ENCODE data around the gene DGKH.

The DGKH gene, protein sequence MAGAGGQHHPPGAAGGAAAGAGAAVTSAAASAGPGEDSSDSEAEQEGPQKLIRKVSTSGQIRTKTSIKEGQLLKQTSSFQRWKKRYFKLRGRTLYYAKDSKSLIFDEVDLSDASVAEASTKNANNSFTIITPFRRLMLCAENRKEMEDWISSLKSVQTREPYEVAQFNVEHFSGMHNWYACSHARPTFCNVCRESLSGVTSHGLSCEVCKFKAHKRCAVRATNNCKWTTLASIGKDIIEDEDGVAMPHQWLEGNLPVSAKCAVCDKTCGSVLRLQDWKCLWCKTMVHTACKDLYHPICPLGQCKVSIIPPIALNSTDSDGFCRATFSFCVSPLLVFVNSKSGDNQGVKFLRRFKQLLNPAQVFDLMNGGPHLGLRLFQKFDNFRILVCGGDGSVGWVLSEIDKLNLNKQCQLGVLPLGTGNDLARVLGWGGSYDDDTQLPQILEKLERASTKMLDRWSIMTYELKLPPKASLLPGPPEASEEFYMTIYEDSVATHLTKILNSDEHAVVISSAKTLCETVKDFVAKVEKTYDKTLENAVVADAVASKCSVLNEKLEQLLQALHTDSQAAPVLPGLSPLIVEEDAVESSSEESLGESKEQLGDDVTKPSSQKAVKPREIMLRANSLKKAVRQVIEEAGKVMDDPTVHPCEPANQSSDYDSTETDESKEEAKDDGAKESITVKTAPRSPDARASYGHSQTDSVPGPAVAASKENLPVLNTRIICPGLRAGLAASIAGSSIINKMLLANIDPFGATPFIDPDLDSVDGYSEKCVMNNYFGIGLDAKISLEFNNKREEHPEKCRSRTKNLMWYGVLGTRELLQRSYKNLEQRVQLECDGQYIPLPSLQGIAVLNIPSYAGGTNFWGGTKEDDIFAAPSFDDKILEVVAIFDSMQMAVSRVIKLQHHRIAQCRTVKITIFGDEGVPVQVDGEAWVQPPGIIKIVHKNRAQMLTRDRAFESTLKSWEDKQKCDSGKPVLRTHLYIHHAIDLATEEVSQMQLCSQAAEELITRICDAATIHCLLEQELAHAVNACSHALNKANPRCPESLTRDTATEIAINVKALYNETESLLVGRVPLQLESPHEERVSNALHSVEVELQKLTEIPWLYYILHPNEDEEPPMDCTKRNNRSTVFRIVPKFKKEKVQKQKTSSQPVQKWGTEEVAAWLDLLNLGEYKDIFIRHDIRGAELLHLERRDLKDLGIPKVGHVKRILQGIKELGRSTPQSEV

DNA sequence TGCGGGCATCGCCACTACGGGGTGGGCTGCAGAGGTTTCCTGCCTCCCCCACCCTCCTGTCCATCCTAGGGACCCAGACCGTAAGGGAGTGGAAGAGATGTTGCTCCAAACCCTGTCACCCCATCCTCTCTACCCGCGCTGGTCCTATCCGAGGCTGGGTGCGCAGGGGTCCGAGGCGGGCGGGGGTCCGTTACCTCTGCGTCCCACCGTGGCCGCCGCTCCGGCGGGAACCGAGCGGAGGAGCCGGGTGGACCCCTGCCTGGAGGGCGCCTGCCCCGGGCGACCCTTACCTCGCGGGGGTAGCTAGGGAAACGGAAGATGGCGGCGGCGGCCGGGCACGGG, at the start of gene DGKH:
Gene DGKH (plus strand): TSS at position 307 of the 342 bp plus-strand sequence. CDS start 126 bp downstream, outside the sequence.
- no peak for DNase-seq

DNA sequence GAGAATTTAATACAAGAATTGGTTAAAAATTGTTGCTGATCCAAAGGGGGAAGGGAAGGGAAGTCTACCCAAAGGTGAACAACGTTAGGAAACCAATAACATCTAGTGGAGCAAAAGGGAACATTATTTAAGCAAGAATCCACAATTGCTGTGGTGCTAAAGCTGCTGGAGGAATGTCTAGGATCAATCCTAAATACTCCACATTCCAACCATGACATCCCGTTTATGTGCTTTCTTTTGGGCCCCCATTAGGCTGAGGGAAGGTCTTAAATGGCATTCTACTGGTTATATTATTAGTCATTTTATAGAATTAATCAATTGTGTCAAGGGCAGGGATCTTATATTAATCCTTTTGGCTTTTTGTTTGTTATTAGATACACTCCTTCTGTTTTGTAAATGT, 47.6 kb upstream of the DGKH start:
- no peak for DNase-seq

DNA sequence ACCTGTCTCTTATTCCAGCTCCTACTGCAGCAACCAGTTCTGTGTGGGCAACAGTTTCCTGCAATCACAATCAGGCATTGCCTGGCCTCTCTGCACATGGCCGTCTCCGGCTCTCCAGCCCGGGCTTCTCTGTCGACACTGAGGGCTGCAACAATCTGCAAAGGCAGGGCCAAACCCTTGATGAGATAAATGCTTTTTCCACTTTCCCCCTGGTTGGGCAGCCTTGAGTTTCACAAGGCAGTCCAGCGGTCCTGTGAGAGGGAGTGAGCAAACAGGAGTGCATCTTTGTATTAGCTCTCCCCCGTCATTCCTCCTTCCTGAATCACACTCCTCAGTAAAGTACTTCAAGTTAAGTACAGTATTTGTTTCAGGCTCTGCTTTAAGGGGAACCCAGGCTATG, 46.9 kb upstream of the DGKH start:
- DNase-seq = no peak

DNA sequence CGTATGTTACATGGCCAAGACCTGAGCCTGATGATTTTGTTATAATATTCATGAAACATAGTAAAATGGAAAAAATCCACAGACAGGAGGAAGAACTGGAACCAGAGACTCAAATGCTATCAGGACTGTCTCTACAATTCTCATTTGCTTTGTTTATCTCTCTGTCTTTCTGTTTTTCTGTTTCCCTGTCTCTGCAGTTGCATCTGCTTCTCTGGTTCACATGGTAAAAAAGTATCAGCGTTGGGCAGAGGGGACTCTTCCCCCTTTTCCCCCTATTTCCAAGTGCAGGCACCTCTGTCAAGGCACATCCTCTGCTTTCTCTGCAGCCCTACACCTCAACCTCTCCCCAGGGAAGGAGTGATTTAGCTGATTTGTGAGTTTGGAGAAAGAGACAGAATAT, 46.4 kb upstream of the DGKH start:
- DNase-seq = no peak

DNA sequence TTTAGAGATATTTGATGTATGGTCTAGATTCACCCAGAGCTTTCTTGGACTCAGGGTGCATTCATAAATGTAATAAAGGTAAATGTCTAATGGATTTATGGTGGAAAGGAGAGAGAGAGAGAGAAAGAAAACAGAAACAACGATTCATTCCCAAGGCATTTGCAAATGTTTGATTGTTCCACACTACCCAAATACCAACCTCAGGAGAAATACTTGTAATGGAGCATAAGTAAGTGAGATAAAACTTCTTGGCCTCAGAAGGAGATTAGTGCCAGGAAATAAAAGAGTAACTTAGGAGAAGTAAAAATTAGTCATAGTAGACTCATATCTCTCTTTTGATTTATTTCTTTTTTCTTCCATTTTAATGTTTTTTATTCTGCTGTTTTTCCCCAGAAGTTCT, 40.6 kb upstream of the DGKH start:
- no peak for DNase-seq

DNA sequence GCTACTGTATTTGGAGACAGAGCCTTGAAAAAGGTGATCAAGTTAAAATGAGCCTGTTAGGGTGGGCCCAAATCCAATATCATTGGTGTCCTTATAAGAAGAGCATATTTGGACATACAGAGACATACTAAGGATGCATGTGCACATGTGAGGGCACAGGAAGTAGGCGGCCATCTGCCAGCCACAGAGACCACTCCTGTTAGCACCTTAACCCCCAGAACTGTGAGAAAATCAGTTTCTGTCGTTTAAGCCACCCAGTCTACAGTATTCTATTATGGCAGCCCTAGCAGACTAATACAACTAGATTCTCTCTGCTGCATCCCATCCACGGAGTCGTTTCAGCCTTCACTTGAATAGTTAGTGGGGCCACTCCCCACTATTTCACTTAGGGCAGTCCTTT, 39.4 kb upstream of the DGKH start:
- DNase-seq = no peak

DNA sequence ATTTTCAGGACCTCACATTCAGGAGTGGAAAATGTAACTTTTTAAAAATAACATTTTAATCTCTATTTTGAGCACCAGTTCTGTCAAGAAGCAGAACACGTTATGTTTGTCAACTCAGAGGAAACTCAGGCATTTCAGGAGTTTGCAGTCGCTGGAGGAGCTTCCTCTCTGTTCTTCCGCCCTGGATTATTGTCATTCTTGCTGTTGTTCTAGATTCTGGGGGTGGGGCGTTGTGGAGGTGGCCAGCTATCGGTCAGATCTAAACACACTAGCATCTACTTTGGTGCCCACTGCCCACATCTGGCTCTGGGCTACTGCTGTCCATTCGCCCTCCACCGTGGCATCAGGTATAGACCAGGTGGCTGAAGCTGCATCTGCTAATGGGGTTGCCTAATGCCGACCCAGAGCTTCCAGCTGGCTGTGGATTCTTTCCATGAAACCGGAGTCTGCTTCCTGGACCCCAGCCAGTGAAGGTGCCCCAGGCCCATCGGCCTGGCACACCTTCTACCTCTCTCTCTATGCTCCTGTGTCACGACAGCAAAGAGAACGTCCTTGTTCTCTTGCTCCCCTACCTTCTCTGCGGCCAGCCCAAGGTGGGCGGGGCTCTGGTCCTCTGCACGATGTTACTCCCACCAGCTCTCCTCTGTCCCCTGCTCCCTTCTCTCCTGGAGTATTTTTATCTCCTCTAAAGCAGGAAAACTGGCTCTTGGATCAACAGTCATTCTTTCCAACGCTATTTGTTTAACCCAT, 36.7 kb upstream of the DGKH start:
- no peak for DNase-seq

DNA sequence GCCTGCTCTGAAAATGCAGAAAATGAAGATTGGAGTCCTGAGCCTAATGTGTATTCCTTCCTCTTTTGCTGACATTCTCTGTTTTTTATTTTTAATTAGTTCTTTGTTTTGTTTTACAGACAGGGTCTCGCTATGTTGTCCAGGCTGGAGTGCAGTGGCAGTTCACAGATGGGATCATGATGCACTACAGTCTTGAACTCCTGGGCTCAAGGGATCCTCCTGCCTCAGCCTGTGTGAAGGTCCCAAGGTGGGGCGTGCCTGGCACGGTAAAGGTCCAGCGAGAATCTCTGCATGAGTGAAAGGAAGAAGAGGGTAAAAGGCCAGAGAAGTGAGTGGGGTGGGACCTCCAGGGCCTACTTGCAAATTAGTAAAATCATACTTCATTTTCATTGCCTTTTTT, 34.3 kb upstream of the DGKH start:
- no peak for DNase-seq

DNA sequence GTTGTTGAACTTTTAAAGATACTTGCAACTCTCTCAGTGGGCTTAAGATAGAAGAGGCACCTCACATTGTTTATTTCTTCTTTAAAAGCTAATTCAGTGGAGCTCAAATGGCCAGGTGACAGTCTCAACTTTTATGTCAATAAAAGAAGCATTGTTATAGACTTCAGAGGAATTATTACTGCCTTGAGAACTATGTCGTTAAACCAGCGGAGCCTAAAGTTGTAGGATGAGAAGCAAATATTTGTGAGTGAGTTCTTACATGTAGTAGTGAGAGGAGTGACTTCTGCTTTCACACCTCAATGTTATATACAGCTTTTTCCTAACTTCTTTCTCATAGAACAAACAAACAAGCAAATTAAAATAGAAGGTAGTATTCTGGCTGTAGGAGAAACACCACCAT, 31.2 kb upstream of the DGKH start:
- DNase-seq = no peak

DNA sequence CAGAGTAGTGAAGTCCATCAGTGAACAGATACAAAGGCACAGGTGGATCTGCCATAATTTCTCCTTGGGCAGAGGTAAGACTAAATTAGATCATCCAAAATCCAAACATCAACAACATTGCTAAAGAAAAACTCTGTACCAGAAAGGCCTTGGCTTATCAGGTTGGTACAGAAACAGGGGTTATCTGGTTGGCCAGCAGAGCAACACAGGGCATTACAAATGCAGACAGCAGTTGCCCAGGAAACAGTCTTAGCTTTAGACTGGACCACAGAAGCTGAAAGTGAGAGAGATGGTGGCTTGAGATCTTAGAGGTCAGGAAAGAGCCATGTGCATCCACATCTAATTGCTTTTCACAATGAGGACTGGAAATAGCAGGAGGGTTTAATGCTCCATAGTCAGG, 26.6 kb upstream of the DGKH start:
- no peak for DNase-seq

DNA sequence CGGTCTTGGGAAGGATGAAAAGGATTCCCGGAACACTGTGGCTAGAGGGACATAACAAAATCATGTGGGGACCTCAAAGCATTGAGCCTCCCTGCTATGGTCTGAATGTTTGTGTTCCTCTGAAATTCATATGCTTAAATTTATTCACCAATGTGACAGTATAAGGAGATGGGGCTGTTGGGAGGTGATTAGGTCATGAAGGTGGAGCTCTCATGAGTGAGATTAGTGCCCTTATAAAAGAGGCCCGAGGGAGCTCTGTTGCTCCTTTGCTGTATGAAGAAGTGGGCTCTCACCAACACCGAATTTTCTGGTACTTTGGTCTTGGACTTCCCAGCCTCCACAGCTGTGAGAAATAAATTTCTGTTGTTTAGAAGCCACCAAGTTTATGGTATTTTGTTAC, 26.1 kb upstream of the DGKH start:
- DNase-seq = no peak

DNA sequence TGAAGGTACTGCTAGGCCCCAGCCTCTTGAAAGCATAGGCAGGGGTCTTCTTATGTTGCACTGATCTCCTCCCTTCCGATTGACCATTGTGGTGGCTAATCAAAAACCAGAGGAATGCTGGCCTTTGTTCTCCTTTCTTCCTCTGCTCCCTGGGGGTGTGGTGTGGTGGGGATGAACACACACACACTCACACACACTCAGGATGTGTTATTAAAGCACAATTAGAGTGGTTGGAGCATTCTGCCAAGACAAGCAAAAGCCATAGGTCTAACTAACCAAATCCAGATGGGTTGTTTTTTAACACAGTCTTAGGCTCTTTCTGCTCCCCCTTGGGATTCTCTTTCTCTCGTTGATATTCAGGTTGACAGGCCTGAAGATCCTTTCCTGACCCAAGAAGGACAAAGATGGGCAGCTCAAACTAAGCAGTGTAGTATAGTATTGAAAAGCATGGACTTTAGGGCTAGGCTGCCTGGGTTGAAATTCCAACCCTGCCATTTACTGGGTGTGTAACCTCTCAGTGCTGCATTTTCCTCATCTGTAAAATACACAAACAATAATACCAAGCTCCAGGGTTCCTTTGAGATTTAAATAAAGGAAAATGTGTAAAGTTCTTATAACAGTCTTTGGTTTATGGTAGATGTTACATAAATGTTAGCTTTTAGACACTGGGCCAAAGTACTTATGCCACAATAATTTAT, 25.5 kb upstream of the DGKH start:
- DNase-seq = no peak

DNA sequence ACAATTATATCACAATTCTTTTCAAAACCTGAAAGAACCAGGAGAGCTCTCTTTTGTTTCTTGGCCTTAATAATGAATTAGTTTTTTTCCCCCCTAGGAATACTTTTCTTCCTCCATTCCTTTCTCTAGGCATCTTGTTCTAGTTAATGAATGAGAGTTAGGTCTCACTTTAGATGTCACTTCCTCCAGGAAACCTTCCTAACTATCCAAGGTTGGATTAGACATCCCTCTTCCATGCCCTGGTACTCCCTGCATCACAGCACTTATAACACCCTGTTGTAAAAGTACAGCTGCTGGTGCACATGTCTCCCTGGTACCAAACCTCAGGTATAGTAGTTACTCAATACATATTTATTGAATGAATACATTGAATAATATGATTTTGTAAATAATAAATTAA, 21.2 kb upstream of the DGKH start:
- DNase-seq = no peak

DNA sequence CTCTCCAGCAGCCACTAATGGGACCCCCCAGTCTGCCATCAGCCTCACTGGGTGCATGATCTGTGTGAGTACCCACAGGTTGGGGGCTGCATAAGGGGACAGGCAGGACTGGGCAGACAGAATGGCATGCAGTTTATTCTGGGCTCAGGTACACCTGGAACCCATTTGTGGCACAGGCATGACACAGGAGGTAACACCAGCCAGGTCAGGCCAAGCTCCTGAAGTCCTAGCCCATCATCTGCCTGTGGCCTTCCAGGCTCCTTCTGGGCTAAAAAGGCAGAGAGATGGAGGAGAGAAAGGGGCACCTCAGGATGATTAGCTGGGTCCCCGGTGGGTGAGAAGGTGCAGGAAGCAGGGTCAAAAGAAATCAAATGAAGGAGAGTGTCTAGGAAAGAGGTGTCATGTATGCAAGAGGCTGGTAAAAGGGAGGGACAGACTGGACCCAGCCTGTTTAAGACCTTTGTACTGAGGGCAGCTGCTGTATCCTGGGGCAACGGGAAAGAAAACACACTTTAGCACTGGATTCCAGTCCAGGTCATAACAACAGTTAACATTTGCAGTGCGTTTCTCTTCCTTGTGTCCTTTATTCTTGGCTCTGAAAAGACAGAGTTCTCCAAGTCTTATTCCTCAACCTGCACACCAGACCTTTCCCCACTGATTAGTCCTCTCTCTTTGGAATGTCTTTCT, 20.2 kb upstream of the DGKH start:
- DNase-seq = no peak

DNA sequence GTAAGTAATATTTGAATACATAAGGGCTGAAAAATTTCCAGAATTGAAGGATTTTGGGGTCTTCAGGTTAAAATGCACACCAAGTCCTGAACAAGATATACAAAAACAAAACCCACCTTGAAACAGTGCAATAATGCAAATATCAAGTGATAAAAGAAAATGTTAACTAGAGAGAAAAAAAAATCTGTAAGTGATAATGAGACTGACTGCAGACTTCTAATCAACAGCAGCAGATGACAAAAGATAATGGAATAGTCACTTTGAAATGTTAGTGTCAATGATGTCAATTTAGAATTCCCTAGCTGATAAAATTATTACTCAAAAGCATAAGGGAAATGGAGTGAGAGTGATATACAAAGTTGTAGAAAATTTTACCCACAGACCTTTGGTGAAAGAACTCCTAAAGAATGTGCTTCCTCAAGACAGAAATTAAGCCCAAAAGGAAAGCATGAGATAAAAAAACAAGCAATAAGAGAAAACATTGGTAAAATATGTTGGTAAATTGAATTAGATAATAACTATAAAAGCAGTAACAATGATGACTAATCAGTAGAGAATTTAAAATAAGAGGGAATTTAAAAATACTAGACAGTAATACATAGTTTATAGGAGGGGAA, 12.4 kb upstream of the DGKH start:
- no peak for DNase-seq

DNA sequence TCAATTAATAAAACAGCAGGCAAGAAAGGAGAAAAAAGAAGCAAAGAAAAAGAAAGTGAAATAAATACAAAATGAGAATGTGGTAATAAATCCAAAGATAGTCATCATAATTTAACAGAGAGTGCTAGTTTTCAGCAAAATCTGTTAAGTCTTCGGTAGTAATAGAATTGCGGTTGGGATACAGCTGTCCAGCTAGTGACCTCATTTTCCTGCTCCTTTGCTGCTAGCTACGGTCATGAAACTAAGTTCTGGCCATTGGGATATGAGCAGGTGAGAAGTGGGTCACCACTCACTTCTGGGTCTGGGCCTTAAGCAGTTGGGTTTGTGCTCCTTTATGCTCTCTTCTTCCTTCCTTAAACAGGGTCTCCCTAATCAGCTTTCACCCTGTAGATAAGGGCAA, 11.7 kb upstream of the DGKH start:
- DNase-seq = no peak

DNA sequence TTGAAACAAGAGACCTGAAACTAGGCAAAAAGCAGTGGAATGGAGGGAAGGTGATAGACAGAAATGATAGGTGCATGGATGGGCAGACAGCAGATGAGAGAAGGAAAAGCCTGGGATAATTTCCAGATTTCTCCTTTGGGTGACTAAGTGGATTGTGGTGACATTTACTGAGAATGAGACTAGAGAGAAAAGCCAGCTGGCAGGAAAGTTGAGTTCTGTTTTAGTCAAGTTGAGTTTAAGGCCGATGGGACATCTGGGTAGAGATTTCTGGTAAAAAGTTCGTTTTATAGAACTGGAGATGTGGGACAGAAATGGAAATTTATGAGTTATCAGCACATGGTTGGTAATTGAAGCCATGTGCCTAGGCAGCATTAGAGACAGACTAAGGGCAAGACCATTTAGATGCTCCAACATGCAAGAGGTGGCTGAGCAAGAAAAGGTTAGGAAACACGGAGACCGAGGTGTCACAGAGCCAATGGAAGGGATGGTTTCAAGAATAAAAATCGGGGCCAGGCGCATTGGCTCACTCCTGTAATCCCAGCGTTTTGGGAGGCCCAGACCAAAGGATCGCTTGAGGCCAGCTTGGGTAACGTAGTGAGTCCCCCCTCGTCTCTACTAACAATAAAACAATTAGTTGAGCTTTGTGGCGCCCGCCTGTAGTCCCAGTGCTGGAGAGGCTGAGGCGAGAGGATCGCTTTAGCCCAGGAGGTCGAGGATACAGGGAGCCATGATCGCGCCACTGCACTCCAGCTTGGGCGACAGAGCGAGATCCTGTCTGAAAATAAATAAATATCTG, 9.6 kb upstream of the DGKH start:
- DNase-seq = no peak

DNA sequence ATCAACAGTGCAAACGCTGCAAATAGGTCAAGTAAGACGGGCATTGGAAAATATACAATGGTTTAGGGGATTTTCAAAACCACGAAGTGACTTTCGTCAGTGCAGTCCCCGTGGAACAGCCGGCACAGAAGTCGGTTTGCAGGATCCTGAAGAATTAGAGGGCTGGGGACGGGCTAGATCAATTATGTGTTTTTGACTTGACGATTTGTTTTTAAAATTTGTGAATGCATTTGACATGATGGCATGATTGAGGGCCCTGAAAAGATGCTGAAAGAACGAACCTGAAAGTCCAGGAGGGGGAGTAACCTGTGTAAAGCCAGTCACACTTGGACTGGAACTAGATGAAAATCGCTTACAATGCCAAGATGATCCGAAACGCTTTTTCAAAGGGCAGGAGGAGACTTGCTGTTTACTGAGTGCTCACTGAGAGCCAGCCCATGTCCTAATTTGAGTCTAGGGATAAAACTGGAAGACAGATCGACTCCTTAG, 8.9 kb upstream of the DGKH start:
- no peak for DNase-seq

DNA sequence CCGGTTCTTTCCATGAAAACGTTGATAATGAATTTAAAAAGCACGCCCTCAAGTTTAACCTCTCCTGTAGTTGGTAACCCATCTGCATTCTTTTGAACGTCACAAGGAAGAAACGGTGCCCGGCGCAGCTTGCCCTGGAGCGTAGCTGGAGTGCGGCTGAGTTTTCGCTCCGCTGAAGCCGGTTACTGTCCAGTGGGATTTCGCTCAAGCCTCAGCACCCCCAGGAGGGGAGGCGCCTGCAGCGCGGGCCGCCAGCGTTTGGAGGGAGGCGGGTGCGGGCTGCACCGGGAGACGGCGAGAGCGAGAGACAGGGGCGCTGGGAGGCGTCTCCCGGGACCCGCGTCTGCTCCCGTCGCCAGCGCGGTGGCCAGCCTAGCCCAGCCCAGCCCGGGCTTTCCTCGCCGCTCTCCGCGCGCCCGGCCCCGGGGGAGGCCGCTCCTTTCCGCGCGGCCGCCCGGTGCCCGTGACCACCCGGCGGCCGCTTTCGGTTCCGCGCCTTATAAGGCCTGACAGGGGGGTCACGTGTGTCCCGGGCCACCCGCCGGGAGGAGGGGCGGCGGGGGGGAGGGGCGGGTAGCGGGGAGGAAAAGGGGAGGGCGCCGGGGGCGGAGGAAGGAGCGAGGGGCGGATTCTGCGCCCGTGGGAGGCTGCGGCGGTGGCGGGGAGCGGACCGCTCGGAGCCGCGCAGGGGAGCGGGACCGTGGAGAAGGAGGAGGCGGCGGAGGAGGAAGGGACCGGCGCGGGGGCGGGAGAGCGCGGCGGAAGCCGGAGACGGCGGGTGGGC, 8.3 kb upstream of the DGKH start:
- peak; percentile 27 for DNase-seq

DNA sequence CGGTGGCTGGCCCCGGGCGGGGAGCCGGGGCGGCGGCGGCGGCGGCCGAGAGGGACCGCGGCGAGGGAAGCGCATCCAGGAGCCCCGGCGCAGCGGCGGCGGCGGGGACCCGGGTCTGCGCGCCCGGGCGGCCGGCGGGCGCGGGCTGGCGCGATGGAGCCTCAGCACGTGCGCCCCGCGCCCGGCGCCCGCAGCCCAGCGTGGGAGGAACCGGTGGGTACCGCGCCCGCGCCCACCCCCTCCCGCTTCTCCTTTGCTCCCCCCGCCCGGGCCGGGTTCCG, 7.8 kb upstream of the DGKH start:
- DNase-seq = no peak

Measured in NCI-H524 treated with DMSO at 0.1 percent for 48 hours (cell line).